ENCODE measurements around the gene RASSF8. TPM values are rescaled to one million over a fixed set of nuclear protein-coding genes. Genes with fewer than 3 reads are reported as not detected.

The RASSF8 gene
- total and polyA plus RNA-seq, 2 donors (not counting 3 experiments of a cell fraction or from before 2014, with no cell fraction given), result 11.1 to 59.3 TPM

GRCh38 chr12:26088998-26089397, 130.5 kb downstream of the RASSF8 start:
- POLR2A ChIA-PET, result no interaction called here
- Histone ChIP-seq H3K79me2 (ENCODE audit: control insufficient read depth, insufficient read depth, low read length) (no peaks in the 10 kb centered on the region), H3K9ac (replicated peaks; ENCODE audit: extremely low read depth, insufficient read depth, low read length) (no peak overlapping the region), H4K20me1 (replicated peaks; ENCODE audit: control insufficient read depth, extremely low read depth, insufficient read depth, low read length) (no peaks in the 10 kb centered on the region), H3K9me1 (replicated peaks; ENCODE audit: control insufficient read depth, extremely low read depth, insufficient read depth, low read length) (no peaks in the 10 kb centered on the region), H3K4me2 (ENCODE audit: insufficient read depth, low read length) (no peak overlapping the region), H3K4me3 (replicated peaks in 1 of 3; ENCODE audit: insufficient read depth in 1 of 3, low read depth in 1 of 3, low read length in 3 of 3) (no peak overlapping the region), H2AFZ (ENCODE audit: low read depth, low read length) (no peak overlapping the region), H3K4me1 (ENCODE audit: control insufficient read depth, extremely low read depth, insufficient read depth, low read length) (no peaks in the 10 kb centered on the region), H3K27ac (ENCODE audit: insufficient read depth, low read depth, low read length) (no peak overlapping the region), H3K36me3 (ENCODE audit: control insufficient read depth in 2 of 2, extremely low read depth in 1 of 2, insufficient read depth in 2 of 2, low read length in 2 of 2) (no peaks in the 10 kb centered on the region), H3K27me3 (ENCODE audit: control insufficient read depth in 2 of 2, insufficient read depth in 2 of 2, low read length in 2 of 2) (no peaks in the 10 kb centered on the region), H3K9me3 (replicated peaks; ENCODE audit: control insufficient read depth, insufficient read depth, low read length) (no peaks in the 10 kb centered on the region)
- dilution Hi-C loops (cut with MboI; ENCODE audit: extremely low pct_ligation_motif_present, low sequenced_read_pairs) (no loop called here), intact Hi-C loops (cut with micrococcal nuclease) (no loop called here)
- CTCF ChIA-PET, result interaction anchor here (1.6 to 1.8 kb wide), 3 partner anchors 8 to 653 kb away, joined by 3 to 8 read pairs (median 5); no protein-coding TSS in a partner anchor
- no TSS peak for BruUV-seq (replicated peaks)
- no peak for TF ChIP-seq GATA2 (IDR thresholded peaks at IDR 0.05; ENCODE audit: insufficient read depth, insufficient read length, low read depth, low read length)
- FAIRE-seq (no peak), DNase-seq (ENCODE audit: low read depth, low spot score) (no peak)

DNA sequence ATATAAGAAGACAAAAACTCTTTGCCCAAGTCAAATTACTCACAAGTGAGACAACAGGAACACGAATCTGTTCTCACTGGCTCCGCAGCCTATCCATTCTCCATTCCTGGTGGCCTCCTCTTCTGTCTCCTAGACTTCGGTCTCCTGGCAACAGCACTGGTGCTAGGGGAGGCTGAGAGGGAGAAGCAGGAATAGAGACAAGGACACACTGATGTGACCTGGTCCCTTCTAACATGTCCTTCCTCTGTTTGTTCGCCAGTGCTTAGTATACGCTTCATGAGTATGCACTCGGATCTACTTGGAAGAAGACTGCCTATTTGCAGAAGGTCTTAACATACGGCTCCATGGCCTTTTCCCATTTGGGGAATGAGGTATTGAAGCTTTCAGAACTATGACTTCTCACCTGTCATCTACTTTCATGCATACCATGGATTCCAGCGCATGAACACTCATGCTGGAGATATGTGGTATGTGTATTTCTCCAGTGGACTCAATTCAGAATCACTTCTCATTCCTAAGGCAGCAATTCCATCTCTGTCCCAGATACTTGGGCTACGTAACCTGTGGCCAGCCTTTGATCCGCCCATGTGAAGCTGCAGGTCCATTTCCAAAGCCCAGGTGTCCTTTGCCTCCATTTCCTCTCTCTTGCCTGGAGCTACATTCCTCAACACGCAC, 132.5 kb downstream of the RASSF8 start:
- CTCF ChIA-PET, result interaction anchor here (1.2 to 2.9 kb wide), 5 partner anchors 35 to 655 kb away, joined by 3 to 13 read pairs (median 3); no protein-coding TSS in a partner anchor
- dilution Hi-C loops (cut with MboI; ENCODE audit: extremely low pct_ligation_motif_present, low sequenced_read_pairs) (no loop called here), intact Hi-C loops (cut with micrococcal nuclease) (no loop called here)
- TF ChIP-seq POLR2A (IDR thresholded peaks at IDR 0.05; ENCODE audit: low read depth, low read length) (no peak), JUN (IDR thresholded peaks at IDR 0.05; ENCODE audit: borderline replicate concordance, insufficient read depth, insufficient read length, low read depth) (no peak), FOS (IDR thresholded peaks at IDR 0.05; ENCODE audit: borderline replicate concordance, insufficient read depth, low read length) (no peak), CTCF (IDR thresholded peaks at IDR 0.05; ENCODE audit: extremely low read depth in 1 of 2, insufficient read depth in 1 of 2, low read depth in 1 of 2, low read length in 2 of 2) (no peak), POLR2AphosphoS5 (IDR thresholded peaks at IDR 0.05; ENCODE audit: insufficient read depth, low read depth, low read length) (no peak), MYC (IDR thresholded peaks at IDR 0.05; ENCODE audit: low read depth, low read length) (no peak), MAX (IDR thresholded peaks at IDR 0.05; ENCODE audit: insufficient read depth, insufficient read length) (no peak), EZH2 (IDR thresholded peaks at IDR 0.05; ENCODE audit: borderline replicate concordance, low read depth, low read length, severe bottlenecking) (no peak), GATA2 (IDR thresholded peaks at IDR 0.05; ENCODE audit: insufficient read depth, insufficient read length, low read depth, low read length) (no peak)
- no peaks in the 10 kb centered on the region for H3K9me1 ChIP-seq (replicated peaks; ENCODE audit: control insufficient read depth, extremely low read depth, insufficient read depth, low read length)
- no peak overlapping the region for H3K4me3 ChIP-seq (replicated peaks in 1 of 3; ENCODE audit: insufficient read depth in 1 of 3, low read depth in 1 of 3, low read length in 3 of 3)
- no peaks in the 10 kb centered on the region for H3K4me1 ChIP-seq (ENCODE audit: control insufficient read depth, extremely low read depth, insufficient read depth, low read length)
- H3K27me3 ChIP-seq (ENCODE audit: control insufficient read depth in 2 of 2, insufficient read depth in 2 of 2, low read length in 2 of 2), result no peaks in the 10 kb centered on the region
- H3K9ac ChIP-seq (replicated peaks; ENCODE audit: extremely low read depth, insufficient read depth, low read length), result no peak overlapping the region
- H3K4me2 ChIP-seq (ENCODE audit: insufficient read depth, low read length), result no peak overlapping the region
- H2AFZ ChIP-seq (ENCODE audit: low read depth, low read length), result no peak overlapping the region
- no TSS peak for BruUV-seq (replicated peaks)
- no peak for FAIRE-seq
- H3K36me3 ChIP-seq (ENCODE audit: control insufficient read depth in 2 of 2, extremely low read depth in 1 of 2, insufficient read depth in 2 of 2, low read length in 2 of 2), result no peaks in the 10 kb centered on the region
- no peaks in the 10 kb centered on the region for H3K9me3 ChIP-seq (replicated peaks; ENCODE audit: control insufficient read depth, insufficient read depth, low read length)
- H4K20me1 ChIP-seq (replicated peaks; ENCODE audit: control insufficient read depth, extremely low read depth, insufficient read depth, low read length), result no peaks in the 10 kb centered on the region
- no peak overlapping the region for H3K27ac ChIP-seq (ENCODE audit: insufficient read depth, low read depth, low read length)
- no peak for DNase-seq (ENCODE audit: low read depth, low spot score)
- no peaks in the 10 kb centered on the region for H3K79me2 ChIP-seq (ENCODE audit: control insufficient read depth, insufficient read depth, low read length)
- POLR2A ChIA-PET, result no interaction called here

Data from endothelial cell of umbilical vein (primary cell).